HG02885 (cell line): ENCODE data around the gene KRTAP20-4.

Experiments
- ATAC-seq: cut with Tn5 transposase; IDR thresholded peaks from one replicate; pipeline ENCODE4 v1.9.1; 2021; ENCODE audit warnings: mild to moderate bottlenecking; ENCODE audit not compliant: unreplicated experiment, poor library complexity

The KRTAP20-4 gene

DNA sequence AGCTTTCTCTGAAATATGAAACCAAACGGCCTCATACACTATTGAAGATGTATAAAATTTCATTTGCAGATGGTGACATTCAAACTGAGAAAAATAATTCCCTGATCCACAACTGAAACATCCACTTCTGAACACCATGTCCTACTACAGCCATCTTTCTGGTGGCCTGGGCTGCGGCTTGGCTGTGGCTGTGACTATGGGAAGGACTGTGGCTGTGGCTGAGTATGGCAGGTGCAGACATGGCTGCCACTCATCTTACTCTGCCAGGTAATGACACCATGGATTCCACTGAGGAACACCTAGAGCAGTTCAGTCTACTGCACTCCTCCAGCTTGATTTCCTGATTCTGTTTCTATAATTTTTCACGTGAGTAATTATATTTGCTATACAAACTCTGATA is at the start of gene KRTAP20-4:
Gene KRTAP20-4 (plus strand): TSS at position 106 of the 400 bp plus-strand sequence.
- no peak for ATAC-seq

DNA sequence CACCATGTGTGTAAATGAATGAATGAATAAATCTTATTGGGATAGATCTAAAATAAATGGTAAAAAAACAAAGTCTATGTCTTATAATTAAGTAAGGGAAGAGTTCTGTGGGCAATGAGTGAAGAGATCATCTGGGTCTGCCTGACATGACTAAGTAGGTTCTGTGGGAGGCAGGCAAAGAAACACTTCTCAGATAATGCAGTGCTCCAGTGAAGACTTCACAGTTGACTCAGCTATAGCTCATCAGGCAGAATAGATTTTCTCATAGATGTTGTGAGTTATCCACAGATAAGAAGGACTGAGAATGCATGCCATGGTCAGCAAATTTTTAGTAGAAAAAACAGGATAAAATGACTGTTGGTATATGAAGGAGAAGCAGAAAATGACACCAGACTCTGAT is 42.7 kb upstream of the KRTAP20-4 start:
- no peak for ATAC-seq

DNA sequence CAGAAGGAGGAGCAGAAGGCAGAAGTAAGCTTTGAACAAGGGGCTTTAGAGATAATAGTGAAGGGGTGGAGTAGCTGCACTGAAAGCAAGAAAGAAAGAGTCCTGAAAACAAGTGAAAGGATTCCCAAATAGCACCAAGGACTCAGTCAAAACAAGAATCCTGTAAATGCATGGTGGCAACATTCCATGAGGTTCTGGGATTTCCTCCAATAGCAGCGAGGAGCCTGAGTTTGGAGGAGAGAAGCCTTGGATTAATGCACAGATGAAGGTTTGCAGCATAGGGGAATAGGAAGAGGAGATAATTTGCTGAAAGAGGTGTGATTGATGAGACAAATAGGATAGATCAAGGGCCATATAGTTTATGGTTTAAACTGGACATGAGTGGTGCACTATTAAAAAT is 41.1 kb upstream of the KRTAP20-4 start:
- no peak for ATAC-seq

DNA sequence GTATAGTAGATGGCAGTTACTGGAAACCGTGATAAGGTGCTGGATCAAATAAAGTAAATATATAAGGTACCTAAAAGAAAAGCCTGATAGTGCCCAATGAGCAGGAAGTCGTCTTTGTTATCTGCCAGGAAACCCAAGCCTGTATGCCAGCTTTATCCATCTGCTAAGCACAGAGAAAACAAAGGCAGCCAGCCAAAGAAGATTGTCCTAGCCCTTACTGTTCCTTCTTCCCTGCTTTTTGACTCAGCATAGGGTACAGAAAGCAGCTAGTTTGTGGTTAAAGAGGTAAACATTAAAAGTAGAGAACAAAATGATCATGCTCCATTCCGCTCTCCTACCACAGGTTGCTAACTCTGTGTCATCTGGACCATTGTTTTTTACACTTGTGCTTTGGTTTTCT is 40.3 kb upstream of the KRTAP20-4 start:
- ATAC-seq, result no peak

DNA sequence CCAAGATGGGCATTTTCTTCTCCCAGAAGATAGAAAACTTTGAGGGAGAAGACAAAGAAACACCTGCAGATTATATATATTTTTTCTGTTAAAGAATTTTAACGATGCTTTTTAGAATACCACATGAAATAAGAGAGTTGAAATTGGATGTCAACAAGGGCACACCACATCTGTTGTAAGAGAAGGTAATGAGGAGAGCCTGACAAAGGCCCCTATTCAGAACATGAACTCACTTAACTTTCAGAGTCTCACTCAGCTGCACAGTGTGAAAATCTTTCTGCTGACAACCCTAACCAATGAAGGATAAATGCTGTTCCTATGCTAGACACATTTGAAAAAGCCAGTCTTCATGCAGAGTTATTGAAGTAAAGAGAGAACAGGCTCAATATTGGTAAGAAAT is 37.6 kb upstream of the KRTAP20-4 start:
- ATAC-seq, result no peak

DNA sequence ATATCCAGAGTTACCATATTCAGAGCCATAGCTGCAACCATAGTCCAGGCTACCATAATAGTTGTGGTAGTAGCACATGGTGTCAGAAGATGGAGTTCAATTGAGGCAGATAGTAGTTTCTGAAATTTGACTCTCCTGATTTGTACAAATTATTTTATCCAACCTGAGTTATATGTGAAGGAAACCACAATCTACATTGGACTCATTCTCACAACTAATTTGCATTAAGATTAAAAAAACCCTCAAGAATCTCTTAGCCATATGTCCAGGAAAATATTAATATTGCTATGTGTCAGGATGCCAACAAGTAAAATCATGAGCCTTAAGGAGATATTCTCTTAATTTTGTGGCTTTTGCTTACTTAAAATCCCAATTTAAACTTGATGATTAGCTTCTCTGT is 30.1 kb upstream of the KRTAP20-4 start, which contains the start of gene KRTAP22-2:
Gene KRTAP22-2 (minus strand): TSS at position 101 of the 400 bp plus-strand sequence.
- no peak for ATAC-seq

DNA sequence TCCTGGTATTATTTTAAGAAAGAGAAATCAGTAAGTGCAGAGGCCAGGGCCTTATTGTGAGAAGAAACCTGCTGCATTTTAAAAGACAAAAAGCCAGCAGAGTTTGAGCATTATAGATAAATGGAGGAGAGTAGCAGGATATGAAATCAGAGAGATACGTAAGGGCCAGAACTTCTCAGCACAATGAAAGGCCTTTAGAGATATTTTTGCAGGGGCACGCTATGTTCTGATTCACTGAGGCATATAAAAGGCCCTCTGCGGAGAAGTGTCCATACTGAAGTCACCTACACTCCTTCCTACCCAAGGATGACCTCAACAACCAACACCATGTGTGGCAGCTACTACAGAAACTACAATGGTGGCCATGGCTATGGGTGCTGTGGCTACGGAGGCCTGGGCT is 28.3 kb upstream of the KRTAP20-4 start, which contains the start of gene KRTAP6-3:
Gene KRTAP6-3 (plus strand): TSS at position 301 of the 400 bp plus-strand sequence. CDS start 6 bp downstream, at position 307.
- no peak for ATAC-seq

DNA sequence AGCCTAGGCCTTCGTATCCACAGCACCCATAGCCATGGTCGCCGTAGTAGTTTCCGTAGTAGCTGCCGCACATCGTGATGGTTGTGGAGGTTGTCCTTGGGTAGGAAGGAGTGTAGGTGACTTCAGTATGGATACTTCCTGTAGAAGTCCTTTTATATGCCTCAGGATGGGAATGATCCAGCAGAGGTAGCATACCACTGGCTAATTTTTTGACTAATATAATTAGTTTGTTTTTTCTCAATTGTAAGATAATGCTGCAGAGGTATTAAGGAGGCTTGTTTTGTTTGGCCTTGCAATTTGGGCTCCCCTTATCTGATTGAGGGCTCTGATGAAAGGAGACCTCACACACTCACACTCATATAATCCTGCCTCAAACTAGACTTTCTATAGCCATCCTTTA is 21.6 kb upstream of the KRTAP20-4 start, which contains the start of gene KRTAP6-2:
Gene KRTAP6-2 (minus strand): TSS at position 101 of the 400 bp plus-strand sequence. CDS start 28 bp downstream, at position 73.
- no peak for ATAC-seq

DNA sequence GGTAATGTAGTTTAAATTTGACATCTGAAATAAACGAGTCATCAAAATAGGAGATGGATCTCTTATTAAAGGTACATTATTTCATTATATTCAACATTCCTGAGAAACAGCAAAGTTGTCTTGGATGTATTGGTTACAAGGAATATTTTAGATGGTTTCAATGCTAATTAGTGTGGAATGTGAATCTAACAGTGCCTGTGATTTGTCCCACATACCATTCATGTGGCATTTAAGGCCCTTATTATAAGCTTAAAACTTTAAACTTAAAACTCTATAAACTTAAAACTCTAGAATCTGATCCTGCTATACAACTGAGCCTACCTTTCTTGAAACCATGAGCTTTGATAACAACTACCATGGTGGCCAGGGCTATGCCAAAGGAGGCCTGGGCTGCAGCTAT is 19.6 kb upstream of the KRTAP20-4 start, which contains the start of gene KRTAP22-1:
Gene KRTAP22-1 (plus strand): TSS at position 301 of the 400 bp plus-strand sequence.
- no peak for ATAC-seq

DNA sequence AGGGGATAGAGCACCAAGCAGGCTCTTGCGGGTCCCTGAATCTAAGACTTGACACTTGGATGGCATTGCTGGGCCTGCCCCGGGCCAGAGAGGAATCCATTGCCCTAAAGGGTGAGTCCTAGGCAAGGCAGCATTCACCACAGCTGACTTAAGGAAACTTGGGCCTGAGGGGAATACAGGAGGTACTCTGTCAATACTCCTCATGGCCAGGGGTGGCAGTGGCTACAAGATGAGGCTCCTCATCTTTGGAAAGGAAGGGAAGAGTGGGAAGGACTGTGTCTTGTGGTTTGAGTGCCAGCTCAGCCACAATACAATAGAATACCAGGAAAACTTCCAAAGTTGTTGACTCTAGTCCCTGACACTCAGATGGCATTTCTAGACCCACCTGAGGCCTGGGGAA is 14.5 kb upstream of the KRTAP20-4 start:
- no peak for ATAC-seq

DNA sequence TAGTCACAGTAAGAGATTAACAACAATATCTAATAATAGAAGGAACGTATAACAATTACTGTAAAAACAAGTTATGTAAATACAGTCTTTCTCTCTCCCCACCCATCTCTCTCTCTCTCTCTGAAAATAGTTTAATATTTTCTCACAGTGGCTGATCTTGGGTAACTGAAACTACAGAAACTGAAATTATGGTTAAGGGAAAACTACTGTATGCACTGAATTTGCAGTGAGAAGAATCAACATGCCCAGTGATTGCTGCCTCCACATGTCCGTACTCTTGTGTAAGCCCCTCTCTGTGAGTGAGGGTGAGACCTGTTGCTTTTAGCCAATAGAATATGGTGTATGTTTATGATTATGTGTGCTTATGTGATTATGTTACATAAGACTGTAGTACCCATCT is 8.3 kb upstream of the KRTAP20-4 start:
- ATAC-seq, result no peak

DNA sequence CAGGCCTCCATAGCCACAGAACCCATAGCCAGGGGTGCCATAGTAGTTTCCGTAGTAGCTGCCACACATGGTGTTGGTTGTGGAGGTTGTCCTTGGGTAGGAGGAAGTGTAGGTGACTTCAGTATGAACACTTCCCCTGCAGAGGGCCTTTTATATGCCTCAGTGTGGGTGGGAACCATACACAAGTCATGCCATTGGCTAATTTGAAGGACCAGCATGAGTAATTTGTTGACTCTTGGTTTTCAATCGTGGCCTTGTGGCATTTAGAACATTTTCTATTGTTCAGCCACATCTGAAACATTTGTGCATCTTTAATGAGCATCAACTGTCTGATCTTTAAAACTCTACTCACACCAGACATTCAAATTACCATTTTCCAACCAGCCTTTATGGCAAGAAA is 6.6 kb upstream of the KRTAP20-4 start, which contains the start of gene KRTAP6-1:
Gene KRTAP6-1 (minus strand): TSS at position 95 of the 400 bp plus-strand sequence. CDS start 26 bp downstream, at position 69.
- ATAC-seq, result no peak

DNA sequence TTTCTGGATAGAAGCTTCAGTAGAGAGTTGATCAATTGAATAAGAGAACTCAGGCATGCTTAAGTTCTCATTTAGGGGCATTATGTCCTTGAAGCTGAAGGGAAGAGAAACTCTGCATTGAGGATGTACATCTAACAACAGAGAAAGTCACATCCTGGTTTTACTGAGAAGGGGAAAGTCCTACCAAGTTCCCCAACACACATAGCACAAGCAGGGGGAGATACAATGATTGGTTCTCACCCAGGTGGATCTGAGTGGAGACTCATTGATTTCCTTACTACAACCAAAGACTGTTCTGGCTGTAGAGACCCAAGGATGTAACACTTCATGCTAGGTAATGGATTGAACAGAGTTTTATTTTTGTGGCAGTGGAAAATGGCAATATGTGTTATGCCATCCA is 5.2 kb upstream of the KRTAP20-4 start:
- ATAC-seq, result no peak

DNA sequence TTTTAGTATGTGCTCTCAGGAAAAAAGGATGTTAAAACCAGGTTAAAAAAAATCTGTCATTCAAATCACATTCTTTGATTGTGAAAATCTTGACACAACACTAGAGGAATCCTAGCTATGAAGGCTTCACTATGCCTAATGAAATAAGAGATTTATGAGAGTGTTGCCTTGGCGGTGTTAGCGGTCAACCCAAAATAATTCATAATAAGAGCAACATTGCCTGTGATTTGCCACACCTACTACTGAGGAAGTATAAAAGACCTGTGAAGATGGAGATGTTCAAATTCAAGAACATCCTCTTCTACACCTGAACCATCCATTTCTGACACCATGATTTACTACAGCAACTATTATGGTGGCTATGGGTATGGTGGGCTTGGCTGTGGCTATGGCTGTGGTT is 4.3 kb upstream of the KRTAP20-4 start, which contains the start of gene KRTAP20-1:
Gene KRTAP20-1 (plus strand): TSS at position 301 of the 400 bp plus-strand sequence. CDS start 30 bp downstream, at position 331.
- ATAC-seq, result no peak

DNA sequence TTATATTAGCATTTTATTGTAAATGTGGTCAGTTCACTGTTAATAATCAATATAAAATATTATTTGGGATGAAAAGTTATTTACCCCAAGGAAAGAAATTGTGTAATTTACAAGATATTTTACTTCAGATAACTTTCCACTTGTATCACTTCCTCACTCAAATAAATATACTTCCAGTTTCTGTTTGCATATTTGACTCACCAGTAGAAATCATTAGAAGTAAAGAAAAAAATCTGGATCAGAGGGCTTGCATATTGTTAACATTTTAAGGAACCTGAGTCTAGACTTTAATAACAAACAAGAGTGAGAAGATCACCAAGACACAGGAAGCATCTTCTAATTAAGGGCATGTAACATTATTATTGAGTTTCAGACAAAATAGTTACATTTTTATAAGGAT is 347 bp upstream of the KRTAP20-4 start:
- no peak for ATAC-seq

DNA sequence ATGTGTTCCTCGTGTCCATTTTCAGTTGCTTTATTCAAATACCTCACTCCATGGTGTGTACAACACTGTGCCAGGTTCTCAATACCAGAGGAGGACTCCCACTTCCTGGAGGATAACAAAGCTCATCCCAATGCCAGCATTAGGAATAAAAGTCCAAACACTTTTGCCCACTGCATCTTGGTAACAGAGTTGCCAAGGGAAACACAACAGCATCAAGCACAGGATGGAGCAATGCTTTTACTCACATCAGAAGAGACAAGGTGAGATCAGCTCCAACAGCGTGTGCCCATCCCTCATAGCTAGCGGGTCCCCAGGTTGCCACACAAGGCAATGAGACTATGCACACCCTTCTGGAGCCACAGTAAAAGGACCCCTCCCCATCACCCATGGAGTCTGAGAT is 2.9 kb downstream of the KRTAP20-4 start:
- no peak for ATAC-seq

DNA sequence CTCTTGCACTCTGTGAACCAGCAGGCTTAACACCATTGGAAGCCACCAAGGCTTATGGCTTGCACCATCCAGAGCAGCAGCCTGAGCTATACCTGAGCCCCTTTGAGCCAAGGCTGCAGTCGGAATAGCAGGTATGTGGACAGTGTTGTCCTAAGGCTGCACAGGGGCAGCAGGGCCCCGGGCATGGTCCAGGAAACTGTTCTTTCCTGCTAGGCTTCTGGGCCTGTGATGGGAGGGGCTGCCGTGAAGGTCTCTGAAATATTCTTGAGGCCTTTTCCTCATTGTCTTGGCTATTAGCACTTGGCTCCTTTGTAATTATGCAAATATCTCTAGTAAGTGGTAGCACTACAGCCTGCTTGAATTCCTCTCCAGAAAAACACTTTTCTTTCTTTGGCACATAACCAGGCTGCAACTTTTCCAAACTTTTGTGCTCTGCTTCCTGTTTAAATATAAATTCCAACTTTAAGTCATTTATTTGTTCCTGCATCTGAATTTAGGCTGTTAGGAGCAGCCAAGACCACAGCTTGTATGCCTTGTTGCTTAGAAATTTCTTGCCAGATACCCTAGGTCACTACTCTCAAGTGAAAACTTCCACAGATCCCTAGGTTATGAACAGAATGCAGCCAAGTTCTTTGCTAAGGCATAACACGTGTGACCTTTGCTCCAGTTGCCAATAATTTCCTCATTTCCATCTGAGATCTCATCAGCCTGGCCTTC is 5.2 kb downstream of the KRTAP20-4 start:
- no peak for ATAC-seq

DNA sequence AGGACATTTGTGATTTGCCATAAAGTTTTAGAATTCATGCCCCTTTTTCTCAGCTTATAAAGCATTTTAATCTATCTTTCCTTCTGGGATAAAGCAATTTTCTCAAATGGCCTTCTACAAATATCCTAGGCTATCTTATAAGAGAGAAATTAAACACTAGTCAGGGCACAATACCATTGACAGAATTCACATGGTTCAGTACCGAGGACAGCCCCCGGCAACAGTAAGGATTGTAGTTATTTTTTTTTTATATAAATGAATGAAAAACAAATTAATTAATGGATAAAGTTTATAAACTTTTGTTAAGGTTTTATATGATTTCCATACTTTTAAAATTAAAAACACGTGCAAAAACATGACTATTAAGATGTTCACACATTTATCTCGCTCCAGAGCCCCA is 7.7 kb downstream of the KRTAP20-4 start:
- ATAC-seq, result no peak

DNA sequence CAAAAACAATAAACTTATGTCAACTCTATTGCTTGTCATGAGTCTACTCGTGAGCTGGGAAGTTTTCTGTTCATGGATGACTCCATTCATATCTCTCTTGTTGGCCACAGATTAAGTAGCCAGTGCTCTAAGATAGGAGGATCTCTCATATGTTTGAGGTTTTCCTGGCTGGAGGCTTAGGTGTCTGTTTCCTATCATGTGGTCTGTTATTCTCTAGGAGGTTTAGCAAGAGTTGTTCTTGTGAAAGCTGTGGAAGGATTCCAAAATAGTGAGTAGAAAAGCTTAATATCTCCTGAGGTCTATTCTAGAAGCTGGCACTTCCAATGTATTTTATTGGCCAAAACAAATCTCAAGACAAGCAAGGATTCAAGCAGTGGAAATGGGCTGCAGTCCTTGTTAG is 8.8 kb downstream of the KRTAP20-4 start:
- no peak for ATAC-seq

DNA sequence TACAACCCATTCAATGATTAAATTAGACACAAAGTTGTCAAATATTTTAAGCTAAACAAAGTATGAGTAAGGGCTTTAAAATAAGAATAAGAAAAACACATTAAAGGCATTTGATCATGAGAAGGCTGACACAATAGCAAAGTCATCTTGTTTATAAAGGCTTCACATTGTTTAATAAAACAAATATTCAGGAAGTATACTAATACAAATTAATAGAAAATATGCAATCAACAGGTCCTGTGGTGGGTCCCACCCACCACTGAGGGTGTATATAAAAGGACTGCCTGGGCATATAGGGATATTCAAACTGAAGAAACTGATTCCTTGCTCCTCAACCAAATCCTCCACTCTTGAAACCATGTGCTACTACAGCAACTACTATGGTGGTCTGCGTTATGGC is 14.5 kb downstream of the KRTAP20-4 start, which contains the start of gene KRTAP20-2:
Gene KRTAP20-2 (plus strand): TSS at position 301 of the 400 bp plus-strand sequence. CDS start 58 bp downstream, at position 359.
- no peak for ATAC-seq

DNA sequence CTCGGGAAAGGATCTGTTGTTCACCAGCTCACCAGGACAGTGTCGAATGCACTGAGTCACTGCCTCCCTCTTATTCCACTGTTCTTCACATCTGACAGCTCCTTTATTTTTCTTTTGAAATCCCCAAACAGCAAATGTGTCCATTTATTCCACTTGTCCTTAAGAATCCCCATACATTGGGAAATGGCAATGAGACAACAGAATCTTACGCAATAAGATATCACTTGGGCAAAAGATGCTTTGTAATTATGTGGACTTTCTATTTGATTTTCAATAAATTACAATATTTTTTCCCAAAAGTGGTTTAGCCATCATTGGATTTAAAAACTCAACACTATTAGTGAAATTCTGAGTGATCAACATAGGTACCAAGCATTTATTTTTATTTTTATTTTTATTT is 18.3 kb downstream of the KRTAP20-4 start:
- no peak for ATAC-seq

DNA sequence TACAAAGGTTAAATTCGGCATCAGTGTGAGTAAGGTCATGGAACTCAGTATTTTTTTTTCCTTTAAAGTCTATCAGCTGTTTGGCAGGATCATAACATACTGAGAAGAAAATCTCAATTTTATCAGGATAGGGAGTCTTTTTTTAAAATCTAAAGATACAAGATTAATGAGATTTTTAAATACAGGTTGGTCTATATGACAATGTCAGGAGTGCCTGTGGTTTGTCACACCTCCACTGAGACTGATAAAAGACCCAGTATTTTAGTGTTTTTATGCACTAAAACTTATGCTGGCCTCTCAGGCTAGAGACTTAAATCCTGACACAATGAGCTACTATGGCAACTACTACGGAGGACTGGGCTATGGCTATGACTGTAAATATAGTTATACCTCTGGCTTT is 22.1 kb downstream of the KRTAP20-4 start, which contains the start of gene KRTAP20-3:
Gene KRTAP20-3 (plus strand): TSS at position 301 of the 400 bp plus-strand sequence.
- ATAC-seq, result no peak
